SHP77 treated with DMSO at 0.1 percent for 48 hours (cell line): ENCODE data around the gene FLVCR2.
"Not testable (repeated sequence)": the region's sequence is repeated elsewhere in the genome, so short reads cannot be mapped to it uniquely, and the experiment has no call there.

Experiments used
- DNase-seq: peaks from one replicate; lab custom pipeline; 2025; lab: John Stamatoyannopoulos, UW

Gene FLVCR2

DNA sequence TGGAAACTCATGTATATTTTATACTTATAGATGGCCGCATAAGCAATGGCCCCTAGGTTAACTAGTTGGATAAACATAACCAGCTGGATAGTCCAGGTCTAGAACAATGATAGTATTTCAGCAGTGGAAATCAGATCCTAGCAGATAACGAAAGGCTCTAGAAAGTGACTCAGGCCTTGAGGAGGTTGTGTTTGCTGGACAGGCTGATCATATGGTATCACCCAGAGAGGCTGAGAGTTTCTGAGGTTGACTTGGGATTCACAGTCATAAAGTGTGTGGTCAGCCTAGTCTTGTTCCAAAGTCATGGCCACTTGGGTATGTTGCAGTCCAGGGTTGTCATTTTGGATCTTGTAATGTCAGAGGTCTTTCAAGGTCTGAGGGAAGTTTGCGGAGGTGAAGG lies 16.8 kb downstream of the FLVCR2 start:
- no peak for DNase-seq

DNA sequence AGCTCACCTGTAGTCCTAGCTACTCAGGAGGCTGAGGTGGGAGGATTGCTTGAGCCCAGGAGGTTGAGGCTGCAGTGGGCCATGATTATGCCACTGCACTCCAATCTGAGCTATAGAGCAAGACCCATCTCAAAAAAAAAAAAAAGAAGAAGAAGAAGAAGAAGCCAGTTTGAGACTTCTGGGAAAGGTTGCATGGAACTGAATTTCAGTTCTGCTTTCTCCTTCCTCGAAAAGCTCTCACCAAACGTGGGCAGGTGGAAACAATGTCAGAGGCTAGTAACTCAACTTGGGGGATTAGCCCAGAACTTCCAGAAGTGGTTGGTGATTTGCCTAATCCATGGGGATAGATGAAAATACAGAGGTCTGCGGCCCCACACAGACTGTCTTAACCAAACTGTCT lies 18.7 kb downstream of the FLVCR2 start:
- DNase-seq, result no peak

- DNase-seq, result not testable (repeated sequence)
Measured at GRCh38 chr14:75600100-75600499, 21.7 kb downstream of the FLVCR2 start.

GRCh38 chr14:75601061-75601460 lies 22.6 kb downstream of the FLVCR2 start:
- not testable (repeated sequence) for DNase-seq

- DNase-seq, result no peak
Measured at GRCh38 chr14:75602503-75602902, 24.1 kb downstream of the FLVCR2 start.

DNA sequence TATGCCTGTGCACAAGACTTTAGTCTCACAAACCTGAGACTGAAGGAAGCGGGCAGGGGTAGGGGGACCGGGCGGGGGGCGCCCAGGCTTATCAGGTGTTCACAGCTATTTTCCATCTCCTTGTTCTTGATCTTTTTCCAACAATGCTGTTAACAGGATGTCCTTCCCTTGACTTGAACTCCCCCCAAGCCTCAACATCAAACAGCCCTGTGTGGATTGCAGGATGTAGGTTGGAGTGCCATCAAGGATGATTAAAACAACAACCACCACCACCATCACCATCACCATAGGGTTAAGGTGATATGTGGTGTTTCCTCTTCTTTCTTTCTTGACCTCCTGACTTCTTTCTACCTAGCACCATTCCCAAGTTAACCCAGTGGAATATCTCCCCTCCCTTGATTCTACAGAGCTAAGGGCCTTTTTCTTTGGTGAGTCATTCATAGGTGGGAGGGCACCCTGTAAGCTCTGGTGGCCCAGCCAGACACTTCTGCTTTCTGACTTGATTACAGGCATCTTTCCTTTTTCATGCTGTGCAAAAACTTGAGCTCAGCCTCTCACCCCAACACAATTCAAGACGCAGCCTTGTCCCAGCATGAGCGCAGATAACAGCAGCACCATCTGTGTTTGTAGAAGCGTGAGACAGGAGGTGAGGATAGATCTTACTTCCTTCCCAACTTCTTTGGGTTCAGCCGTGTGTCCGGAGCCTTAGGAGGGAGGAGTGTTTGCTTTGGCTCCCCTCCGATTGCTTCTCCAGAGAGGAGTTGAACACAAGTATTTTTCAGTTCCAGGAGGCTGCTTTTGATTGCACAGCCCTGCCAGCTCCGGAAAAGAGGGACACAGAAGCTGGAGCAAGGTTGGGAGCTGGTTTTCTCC lies 26.8 kb downstream of the FLVCR2 start:
- DNase-seq, result no peak

- no peak for DNase-seq
Measured at GRCh38 chr14:75605916-75606315, 27.5 kb downstream of the FLVCR2 start.

DNA sequence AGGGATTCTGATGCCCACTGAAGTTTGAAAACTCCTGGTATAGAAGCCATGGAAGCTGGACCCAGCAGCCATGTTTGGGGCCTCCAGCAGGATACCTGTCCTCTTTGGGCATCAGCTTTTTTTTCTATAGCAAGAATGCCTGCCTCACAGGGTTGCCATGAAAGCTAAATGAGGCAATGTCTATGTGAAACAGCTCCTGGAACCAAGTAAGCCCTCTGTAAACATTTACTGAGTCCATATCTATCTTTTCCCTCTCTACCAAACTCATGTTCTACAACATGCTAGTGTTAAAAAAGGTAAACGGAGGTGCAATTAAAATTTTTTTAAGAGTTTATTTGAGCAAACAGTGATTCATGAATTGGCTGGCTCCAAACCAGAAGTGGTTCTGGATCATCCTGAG lies 28.6 kb downstream of the FLVCR2 start:
- DNase-seq, result no peak

DNA sequence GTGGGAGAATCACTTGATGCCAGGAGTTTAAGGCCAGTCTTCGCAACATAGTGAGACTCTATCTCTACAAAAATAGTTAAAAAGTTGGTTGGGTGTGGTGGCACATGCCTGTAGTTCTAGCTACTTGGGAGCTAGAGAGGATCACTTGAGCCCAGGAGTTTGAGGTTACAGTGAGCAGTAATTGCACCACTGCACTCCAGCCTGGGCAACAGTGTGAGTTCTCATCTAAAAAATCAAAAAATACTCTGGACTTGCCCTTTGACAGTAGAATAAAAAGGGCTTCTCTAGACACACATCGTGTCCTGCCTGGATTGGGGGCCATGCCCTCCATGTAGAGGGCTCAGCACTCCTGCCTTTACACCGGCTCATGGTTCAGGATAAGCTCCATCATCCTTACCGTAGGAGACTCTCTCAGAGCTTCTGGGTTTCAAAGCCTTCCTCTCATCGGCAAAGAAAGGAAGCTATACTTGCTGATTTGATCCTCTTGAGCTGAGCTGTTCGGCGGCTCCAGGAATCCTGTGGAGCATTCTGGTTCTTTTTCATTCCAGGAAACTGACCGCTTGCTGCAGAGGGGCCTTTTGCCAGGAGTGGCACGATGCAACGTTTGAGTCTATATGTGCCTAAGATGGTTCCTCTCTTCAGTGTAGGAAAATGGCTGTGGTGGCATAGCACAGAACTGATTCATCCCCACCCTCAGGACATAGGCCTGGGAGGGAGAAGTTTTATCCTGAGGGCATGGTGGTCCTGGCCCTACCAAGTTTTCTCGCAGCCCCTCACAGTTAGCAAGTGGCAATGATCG lies 29.6 kb downstream of the FLVCR2 start:
- no peak for DNase-seq

DNA sequence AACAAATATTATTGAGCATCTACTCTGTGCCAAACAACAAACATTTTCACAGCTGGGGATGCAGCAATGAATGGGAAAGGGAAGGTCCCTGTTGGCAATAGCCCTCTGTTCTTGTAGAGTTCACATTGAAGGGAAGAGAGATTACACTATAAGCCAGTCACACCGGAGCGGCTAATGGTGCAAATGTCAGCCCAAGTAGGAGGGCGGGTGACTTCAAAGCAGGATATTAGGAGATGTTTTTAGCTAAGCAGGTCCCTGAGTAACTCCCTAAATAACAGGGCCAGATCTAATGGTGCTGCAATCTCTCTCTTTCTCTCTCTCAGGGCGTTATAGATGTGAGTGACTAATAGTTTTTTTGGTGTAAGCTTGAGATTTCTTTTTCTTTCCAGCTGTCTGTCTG lies 30.7 kb downstream of the FLVCR2 start:
- no peak for DNase-seq

- no peak for DNase-seq
Measured at GRCh38 chr14:75609606-75610475, 31.4 kb downstream of the FLVCR2 start.

GRCh38 chr14:75610834-75611233 lies 32.4 kb downstream of the FLVCR2 start:
- no peak for DNase-seq

DNA sequence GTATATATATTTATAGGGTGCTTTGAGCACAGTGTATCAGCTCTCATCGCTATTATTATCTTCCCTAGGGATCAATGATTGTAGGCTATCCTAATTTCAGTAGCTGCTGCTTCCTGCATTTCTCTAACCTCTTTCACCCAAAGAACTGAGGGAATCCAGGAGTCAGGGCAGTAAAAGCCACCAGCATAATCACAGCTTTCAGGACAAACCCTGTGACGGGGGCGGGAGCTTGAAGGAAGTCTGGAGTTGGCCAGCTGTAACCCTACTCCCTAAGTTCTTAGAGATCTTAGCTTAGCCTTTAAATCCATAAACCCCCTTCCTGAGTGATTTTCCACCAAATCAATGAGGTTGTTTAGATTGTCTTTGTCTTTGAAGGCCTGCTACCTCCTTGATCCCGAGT lies 33.7 kb downstream of the FLVCR2 start:
- DNase-seq, result no peak

DNA sequence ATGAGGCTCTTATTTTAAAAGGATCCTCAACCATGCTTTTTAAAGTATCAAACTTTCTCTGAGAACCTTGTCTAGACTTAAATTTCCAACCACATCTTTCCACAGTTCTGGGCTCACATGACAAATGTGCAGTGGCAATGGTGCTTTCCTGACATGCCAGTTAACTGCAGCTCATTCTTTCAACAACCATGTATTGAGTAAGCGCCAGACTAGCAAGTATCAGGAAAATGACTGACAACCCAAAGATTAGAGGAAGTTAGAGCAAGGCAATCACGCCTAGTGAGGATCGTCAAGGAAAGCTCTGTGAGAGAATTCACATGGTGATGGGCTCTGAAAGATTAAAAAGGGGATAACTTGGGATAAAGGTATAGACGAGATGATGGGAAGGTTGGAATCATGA lies 35.8 kb downstream of the FLVCR2 start:
- DNase-seq, result no peak

- DNase-seq, result no peak
Measured at GRCh38 chr14:75615200-75615599, 36.8 kb downstream of the FLVCR2 start.

- no peak for DNase-seq
Measured at GRCh38 chr14:75619548-75619947, 41.1 kb downstream of the FLVCR2 start.

DNA sequence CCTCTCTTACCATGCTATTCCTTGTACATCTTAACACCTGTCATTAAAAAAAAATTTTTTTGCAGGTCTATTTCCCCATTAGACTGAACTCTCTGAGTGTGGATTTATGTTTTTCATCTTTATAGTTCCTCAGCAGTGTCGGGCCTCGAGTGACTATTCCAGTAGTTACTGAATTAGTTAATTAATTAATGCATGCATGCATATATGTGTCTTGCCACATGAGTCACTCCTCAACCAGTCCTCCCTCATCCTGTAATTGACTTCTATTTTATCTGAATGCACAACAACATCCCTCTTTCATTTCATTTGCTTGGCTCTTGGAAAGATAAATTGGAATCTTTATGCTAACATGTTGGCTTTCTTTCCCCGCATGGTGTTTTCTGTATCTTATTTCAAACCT lies 46.6 kb downstream of the FLVCR2 start:
- no peak for DNase-seq

DNA sequence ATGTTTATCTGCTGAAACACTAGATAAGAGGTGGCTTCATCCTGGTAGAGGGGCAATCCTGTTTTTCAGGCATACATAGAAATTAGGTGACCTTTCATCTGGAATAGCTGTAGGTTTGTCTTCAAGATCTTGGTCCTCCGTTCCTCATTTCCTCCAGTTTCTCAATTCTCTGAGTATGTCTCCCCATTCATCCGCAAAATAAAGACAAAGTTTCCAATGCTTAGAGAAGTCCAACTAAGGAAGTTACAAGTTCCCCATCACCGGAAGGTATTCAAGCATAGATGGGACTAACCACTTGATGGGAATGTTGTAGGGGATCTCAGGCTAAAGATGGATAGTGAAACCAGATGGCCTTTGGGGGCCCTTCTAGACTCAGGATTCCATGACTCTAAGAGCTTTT lies 48.0 kb downstream of the FLVCR2 start:
- DNase-seq, result no peak

GRCh38 chr14:75626863-75627262 lies 48.4 kb downstream of the FLVCR2 start:
- no peak for DNase-seq

- no peak for DNase-seq
Measured at GRCh38 chr14:75627406-75627805, 49.0 kb downstream of the FLVCR2 start.

GRCh38 chr14:75628816-75629215 lies 50.4 kb downstream of the FLVCR2 start:
- no peak for DNase-seq
